OCI-LY1 (cell line): ENCODE results near the gene TMEM130.

Experiments used
- EZH2 ChIP-seq: fragments of 200-600 bp; sonication (generic), shearing (Covaris generic); IDR thresholded peaks from 2 replicates; pipeline ENCODE4 v1.8.0; 2017; ENCODE audit warnings: borderline replicate concordance, mixed run types, mild to moderate bottlenecking, antibody characterized with exemption, low read length, moderate library complexity, mixed read lengths
- TF ChIP-seq, protein P1 (sequence below): fragments of 200-600 bp; sonication (generic), shearing (Covaris generic); IDR thresholded peaks from 2 replicates; pipeline ENCODE4 v1.5.1; 2017; ENCODE audit warnings: mild to moderate bottlenecking, antibody characterized with exemption, low read length, moderate library complexity, mixed read lengths

DNA sequence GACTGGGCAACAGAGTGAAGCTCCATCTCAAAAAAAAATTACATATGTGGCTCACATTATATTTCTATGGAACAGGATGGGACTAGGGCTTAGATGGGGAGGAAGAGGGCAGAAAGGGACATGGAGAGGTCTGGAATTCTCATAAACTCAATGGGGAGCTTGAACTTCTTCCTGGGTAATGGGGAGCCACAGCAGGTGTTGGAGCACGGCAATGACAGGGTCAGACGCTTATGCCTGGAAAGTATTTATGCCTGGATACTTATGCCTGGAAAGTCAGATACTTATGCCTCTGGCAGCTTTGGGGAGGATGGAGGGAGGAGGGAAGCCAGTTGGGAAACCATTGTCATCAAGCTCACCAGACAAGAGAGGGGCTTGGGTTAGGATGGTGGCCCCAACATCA is 36.8 kb downstream of the TMEM130 start:
- no peak for TF ChIP-seq EZH2
- TF ChIP-seq, protein P1, sequence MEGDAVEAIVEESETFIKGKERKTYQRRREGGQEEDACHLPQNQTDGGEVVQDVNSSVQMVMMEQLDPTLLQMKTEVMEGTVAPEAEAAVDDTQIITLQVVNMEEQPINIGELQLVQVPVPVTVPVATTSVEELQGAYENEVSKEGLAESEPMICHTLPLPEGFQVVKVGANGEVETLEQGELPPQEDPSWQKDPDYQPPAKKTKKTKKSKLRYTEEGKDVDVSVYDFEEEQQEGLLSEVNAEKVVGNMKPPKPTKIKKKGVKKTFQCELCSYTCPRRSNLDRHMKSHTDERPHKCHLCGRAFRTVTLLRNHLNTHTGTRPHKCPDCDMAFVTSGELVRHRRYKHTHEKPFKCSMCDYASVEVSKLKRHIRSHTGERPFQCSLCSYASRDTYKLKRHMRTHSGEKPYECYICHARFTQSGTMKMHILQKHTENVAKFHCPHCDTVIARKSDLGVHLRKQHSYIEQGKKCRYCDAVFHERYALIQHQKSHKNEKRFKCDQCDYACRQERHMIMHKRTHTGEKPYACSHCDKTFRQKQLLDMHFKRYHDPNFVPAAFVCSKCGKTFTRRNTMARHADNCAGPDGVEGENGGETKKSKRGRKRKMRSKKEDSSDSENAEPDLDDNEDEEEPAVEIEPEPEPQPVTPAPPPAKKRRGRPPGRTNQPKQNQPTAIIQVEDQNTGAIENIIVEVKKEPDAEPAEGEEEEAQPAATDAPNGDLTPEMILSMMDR: no peak
